GM06990 (cell line): ENCODE data around the gene CSAG2.
"Not testable (repeated sequence)": the region's sequence is repeated elsewhere in the genome, so short reads cannot be mapped to it uniquely, and the experiment has no call there.

ENCODE experiments used
- DNase-seq: peaks from one replicate; pipeline ENCODE4 v3.0.0-alpha.2; 2011; ENCODE audit not compliant: insufficient read length; ENCODE audit errors: extremely low read depth
- H3K27me3 ChIP-seq: replicated peaks from 2 replicates; pipeline ENCODE4 v1.6.0; 2011; ENCODE audit warnings: low read length; ENCODE audit not compliant: control insufficient read depth, insufficient read depth
- H3K36me3 ChIP-seq: 2 replicates; pipeline ENCODE4 v1.5.1; 2011; ENCODE audit warnings: low read length; ENCODE audit not compliant: control insufficient read depth, insufficient read depth
- H3K4me3 ChIP-seq: replicated peaks from 2 replicates; pipeline ENCODE4 v1.5.1; 2011; ENCODE audit warnings: low read depth, mild to moderate bottlenecking, control low read depth, low read length
- TF ChIP-seq, protein P1 (sequence below): IDR thresholded peaks from 2 replicates; pipeline ENCODE4 v1.5.1; 2011; ENCODE audit warnings: low read length, control low read depth, mild to moderate bottlenecking, inconsistent platforms; ENCODE audit not compliant: insufficient read depth, poor library complexity, severe bottlenecking

The CSAG2 gene

GRCh38 chrX:152733261-152733975, 24.3 kb upstream of the CSAG2 start, which contains the start of the genes CSAG1 and MAGEA12:
Gene CSAG1 (minus strand): TSS chrX:152733721. CDS start chrX:152732460, 1,261 bp downstream.
Gene MAGEA12 (plus strand): TSS chrX:152733757. CDS start chrX:152736162, 2,405 bp downstream.
- TF ChIP-seq, protein P1, sequence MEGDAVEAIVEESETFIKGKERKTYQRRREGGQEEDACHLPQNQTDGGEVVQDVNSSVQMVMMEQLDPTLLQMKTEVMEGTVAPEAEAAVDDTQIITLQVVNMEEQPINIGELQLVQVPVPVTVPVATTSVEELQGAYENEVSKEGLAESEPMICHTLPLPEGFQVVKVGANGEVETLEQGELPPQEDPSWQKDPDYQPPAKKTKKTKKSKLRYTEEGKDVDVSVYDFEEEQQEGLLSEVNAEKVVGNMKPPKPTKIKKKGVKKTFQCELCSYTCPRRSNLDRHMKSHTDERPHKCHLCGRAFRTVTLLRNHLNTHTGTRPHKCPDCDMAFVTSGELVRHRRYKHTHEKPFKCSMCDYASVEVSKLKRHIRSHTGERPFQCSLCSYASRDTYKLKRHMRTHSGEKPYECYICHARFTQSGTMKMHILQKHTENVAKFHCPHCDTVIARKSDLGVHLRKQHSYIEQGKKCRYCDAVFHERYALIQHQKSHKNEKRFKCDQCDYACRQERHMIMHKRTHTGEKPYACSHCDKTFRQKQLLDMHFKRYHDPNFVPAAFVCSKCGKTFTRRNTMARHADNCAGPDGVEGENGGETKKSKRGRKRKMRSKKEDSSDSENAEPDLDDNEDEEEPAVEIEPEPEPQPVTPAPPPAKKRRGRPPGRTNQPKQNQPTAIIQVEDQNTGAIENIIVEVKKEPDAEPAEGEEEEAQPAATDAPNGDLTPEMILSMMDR: no peak
- Histone ChIP-seq H3K36me3 (no peaks in the 10 kb centered on the region), H3K4me3 (no peak within 1 kb of the TSS), H3K27me3 (no peaks in the 10 kb centered on the region)
- no peak for DNase-seq

GRCh38 chrX:152725409-152725808, 16.3 kb upstream of the CSAG2 start:
- H3K36me3 ChIP-seq: no peaks in the 10 kb centered on the region
- DNase-seq: no peak
- TF ChIP-seq, protein P1: no peak
- no peak overlapping the region for H3K4me3 ChIP-seq
- H3K27me3 ChIP-seq: no peaks in the 10 kb centered on the region

DNA sequence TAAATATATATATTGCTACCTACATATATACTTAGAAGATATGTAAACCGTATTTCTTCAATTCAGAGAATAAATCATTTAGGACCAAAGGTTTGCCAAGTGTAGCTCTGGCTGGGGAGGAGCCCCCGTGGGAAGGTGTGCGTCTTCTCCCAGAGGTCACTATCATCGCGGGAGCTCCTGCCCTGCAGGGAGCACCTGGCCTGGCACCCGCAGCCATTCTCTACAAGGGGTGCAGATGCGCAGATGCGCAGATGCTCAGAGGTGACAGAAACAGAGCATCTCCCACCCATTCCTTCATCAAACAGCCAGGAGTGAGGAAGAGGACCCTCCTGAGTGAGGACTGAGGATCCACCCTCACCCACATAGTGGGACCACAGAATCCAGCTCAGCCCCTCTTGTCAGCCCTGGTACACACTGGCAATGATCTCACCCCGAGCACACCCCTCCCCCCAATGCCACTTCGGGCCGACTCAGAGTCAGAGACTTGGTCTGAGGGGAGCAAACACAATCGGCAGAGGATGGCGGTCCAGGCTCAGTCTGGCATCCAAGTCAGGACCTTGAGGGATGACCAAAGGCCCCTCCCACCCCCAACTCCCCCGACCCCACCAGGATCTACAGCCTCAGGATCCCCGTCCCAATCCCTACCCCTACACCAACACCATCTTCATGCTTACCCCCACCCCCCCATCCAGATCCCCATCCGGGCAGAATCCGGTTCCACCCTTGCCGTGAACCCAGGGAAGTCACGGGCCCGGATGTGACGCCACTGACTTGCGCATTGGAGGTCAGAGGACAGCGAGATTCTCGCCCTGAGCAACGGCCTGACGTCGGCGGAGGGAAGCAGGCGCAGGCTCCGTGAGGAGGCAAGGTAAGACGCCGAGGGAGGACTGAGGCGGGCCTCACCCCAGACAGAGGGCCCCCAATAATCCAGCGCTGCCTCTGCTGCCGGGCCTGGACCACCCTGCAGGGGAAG, 5.0 kb upstream of the CSAG2 start, which contains the start of gene MAGEA2B:
Gene MAGEA2B, plus strand, starts transcription at position 814 of the 973 bp plus-strand sequence. CDS start 2,479 bp downstream, outside the sequence.
- not testable (repeated sequence) for H3K27me3 ChIP-seq, H3K4me3 ChIP-seq, DNase-seq

DNA sequence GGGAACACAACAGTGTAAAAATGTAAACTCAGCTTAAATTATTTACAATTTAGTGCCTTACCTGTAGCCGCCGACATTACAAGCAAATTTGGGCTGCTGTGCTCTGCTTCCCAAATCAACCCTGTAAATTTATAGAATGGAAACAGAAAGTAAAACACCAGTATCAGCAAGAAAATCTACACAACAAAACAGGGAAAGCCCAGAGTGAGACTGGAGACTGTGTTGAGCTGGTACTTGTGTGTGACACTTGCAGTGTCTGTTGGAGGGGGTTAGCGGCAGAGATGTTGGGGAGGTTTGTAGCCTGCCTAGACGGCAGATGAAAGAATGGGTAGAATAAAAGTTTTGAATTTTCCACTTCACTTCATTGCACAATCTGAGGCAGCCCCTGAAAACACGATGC, 4.1 kb upstream of the CSAG2 start:
- H3K27me3 ChIP-seq, H3K36me3 ChIP-seq, DNase-seq, H3K4me3 ChIP-seq: not testable (repeated sequence)

More for the DNA sequence above, 5.0 kb upstream of the CSAG2 start, which contains the start of gene MAGEA2B:
- not testable (repeated sequence) for H3K36me3 ChIP-seq

DNA sequence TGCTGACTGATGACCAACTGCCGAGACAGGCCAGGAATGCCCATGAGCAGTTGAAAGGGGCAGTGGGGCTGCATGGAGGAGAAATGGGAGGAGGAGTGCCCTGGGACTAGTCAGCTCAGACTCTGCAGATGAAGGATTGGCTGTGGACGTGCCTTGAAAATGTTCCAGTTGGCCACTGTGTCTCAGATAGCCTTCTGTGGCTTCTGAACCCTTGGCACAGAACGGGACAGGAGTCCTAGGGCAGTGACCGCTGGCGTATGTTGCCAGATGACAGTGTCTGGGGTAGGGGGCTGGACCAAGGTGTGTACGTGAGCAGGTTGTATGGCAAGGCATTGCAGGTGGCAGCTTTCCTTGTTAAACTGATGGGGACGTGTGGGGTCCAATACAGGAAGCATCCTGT, 2.6 kb downstream of the CSAG2 start:
- H3K36me3 ChIP-seq, DNase-seq, H3K4me3 ChIP-seq, H3K27me3 ChIP-seq: not testable (repeated sequence)

DNA sequence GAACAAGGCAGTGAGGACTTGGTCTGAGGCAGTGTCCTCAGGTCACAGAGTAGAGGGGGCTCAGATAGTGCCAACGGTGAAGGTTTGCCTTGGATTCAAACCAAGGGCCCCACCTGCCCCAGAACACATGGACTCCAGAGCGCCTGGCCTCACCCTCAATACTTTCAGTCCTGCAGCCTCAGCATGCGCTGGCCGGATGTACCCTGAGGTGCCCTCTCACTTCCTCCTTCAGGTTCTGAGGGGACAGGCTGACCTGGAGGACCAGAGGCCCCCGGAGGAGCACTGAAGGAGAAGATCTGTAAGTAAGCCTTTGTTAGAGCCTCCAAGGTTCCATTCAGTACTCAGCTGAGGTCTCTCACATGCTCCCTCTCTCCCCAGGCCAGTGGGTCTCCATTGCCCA, 8.7 kb downstream of the CSAG2 start:
- H3K27me3 ChIP-seq, H3K4me3 ChIP-seq, DNase-seq, H3K36me3 ChIP-seq: not testable (repeated sequence)

DNA sequence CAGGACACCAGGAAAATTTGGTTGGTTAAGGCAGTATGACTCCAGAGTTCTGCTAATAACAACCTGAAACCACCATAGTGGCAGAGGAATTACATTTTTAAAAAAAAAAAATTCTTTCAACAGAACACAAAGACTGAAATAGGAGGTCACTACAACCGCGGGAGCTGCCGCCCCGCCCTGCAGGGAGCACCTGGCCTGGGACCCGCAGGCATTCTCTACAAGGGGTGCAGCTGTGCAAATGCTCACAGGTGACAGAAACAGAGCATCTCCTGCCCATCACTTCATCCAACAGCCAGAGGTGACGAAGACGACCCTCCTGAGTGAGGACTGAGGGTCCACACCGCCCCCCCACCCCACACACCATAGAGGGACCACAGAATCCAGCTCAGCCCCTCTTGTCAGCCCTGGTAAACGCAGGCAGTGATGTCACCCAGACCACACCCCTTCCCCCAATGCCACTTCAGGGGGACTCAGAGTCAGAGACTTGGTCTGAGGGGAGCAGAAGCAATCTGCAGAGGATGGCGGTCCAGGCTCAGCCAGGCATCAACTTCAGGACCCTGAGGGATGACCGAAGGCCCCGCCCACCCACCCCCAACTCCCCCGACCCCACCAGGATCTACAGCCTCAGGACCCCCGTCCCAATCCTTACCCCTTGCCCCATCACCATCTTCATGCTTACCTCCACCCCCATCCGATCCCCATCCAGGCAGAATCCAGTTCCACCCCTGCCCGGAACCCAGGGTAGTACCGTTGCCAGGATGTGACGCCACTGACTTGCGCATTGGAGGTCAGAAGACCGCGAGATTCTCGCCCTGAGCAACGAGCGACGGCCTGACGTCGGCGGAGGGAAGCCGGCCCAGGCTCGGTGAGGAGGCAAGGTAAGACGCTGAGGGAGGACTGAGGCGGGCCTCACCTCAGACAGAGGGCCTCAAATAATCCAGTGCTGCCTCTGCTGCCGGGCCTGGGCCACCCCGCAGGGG, 10.8 kb downstream of the CSAG2 start, which contains the start of gene MAGEA3:
Gene MAGEA3, plus strand, starts transcription at position 843 of the 980 bp plus-strand sequence. CDS start 2,039 bp downstream, outside the sequence.
- not testable (repeated sequence) for H3K36me3 ChIP-seq, DNase-seq, H3K4me3 ChIP-seq, H3K27me3 ChIP-seq

- not testable (repeated sequence) for DNase-seq, H3K27me3 ChIP-seq, H3K4me3 ChIP-seq, H3K36me3 ChIP-seq
These were observed 28.1 kb downstream of the CSAG2 start for GRCh38 chrX:152681012-152681411.

GRCh38 chrX:152674652-152675051, 34.4 kb downstream of the CSAG2 start:
- H3K36me3 ChIP-seq, H3K27me3 ChIP-seq, DNase-seq, H3K4me3 ChIP-seq: not testable (repeated sequence)
